ENCODE data around the gene TMEM161A. TPM values are rescaled to one million over a fixed set of nuclear protein-coding genes. Genes with fewer than 3 reads are reported as not detected.
"Not testable (repeated sequence)": the region's sequence is repeated elsewhere in the genome, so short reads cannot be mapped to it uniquely, and the experiment has no call there.

Gene TMEM161A
- total and polyA plus RNA-seq, 2 of the 13 experiments (the other 11 are each of a cell fraction or from before 2014, with no cell fraction given) = 25.9 to 31.4 TPM

GRCh38 chr19:19103167-19103566 is 35.1 kb downstream of the TMEM161A start:
- FAIRE-seq (no peak), ATAC-seq (no peak), DNase-seq (ENCODE audit: low spot score) (no peak)
- Histone ChIP-seq H3K27ac (ENCODE audit: extremely low read length, insufficient read depth, low read length) (peak overlapping the region; percentile 43), H3K9ac (ENCODE audit: insufficient read depth, low read depth, low read length) (0 out of 2 replicates have a peak overlapping the region, but pooled peaks have one; percentile 15), H3K27me3 (ENCODE audit: control insufficient read depth in 1 of 2, insufficient read depth in 2 of 2, low read length in 2 of 2) (no peaks in the 10 kb centered on the region), H3K4me1 (ENCODE audit: insufficient read depth, low read length) (peaks cover 80% of the 10 kb centered on the region), H2AFZ (ENCODE audit: low read length) (no peak overlapping the region), H3K4me3 (replicated peaks in 1 of 3; ENCODE audit: insufficient read depth in 1 of 3, low read depth in 2 of 3, low read length in 3 of 3) (no peak overlapping the region), H4K20me1 (ENCODE audit: insufficient read depth, low read length) (no peaks in the 10 kb centered on the region), H3K79me2 (ENCODE audit: insufficient read depth, low read length) (no peaks in the 10 kb centered on the region), H3K9me3 (ENCODE audit: low read length) (no peaks in the 10 kb centered on the region), H3K36me3 (replicated peaks in 1 of 2; ENCODE audit: control insufficient read depth in 1 of 2, insufficient read depth in 2 of 2, low read length in 2 of 2) (no peaks in the 10 kb centered on the region), H3K4me2 (ENCODE audit: low read depth, low read length) (0 out of 2 replicates have a peak overlapping the region, but pooled peaks have one; percentile 12)
- intact Hi-C loops (cut with micrococcal nuclease; ENCODE audit: unreplicated experiment) = no loop called here
- ChIA-PET CTCF (ENCODE audit: low intra/inter-chr PET ratio, low total read pairs) (no interaction called here), POLR2A (interaction anchor here (1.6 kb wide), 1 partner anchor 13 kb away, joined by 3 read pairs; no protein-coding TSS in a partner anchor)
- WGBS (ENCODE audit: low lambda C conversion rate) = 92% methylated on average over 11 of the region's 11 CpGs
- TF ChIP-seq ZBTB38 (CRISPR knock-in tag; IDR thresholded peaks at IDR 0.05) (0 out of 2 replicates have a peak, but pooled peaks have one; percentile 16), GLMP (CRISPR knock-in tag; IDR thresholded peaks at IDR 0.05; ENCODE audit: borderline replicate concordance) (no peak), THAP11 (CRISPR knock-in tag; IDR thresholded peaks at IDR 0.05) (no peak), ZNF460 (CRISPR knock-in tag; IDR thresholded peaks at IDR 0.05; ENCODE audit: borderline replicate concordance) (peak; percentile 30; the same call in 1 of the 2 replicates)
- in situ Hi-C loops (cut with HindIII; ENCODE audit: extremely low pct_ligation_motif_present, low pct_unique_long_range_greater_than_20kb) = no loop called here
- no TSS peak for BruUV-seq (replicated peaks)

- H3K9me3 ChIP-seq (ENCODE audit: low read length); H3K36me3 ChIP-seq (replicated peaks in 1 of 2; ENCODE audit: control insufficient read depth in 1 of 2, insufficient read depth in 2 of 2, low read length in 2 of 2); FAIRE-seq; H3K27me3 ChIP-seq (ENCODE audit: control insufficient read depth in 1 of 2, insufficient read depth in 2 of 2, low read length in 2 of 2); H4K20me1 ChIP-seq (ENCODE audit: insufficient read depth, low read length); H3K4me2 ChIP-seq (ENCODE audit: low read depth, low read length); H3K79me2 ChIP-seq (ENCODE audit: insufficient read depth, low read length); H3K27ac ChIP-seq (ENCODE audit: extremely low read length, insufficient read depth, low read length); intact Hi-C loops (cut with micrococcal nuclease; ENCODE audit: unreplicated experiment); CTCF ChIA-PET (ENCODE audit: low intra/inter-chr PET ratio, low total read pairs); in situ Hi-C loops (cut with HindIII; ENCODE audit: extremely low pct_ligation_motif_present, low pct_unique_long_range_greater_than_20kb); DNase-seq (ENCODE audit: low spot score); H3K9ac ChIP-seq (ENCODE audit: insufficient read depth, low read depth, low read length); H2AFZ ChIP-seq (ENCODE audit: low read length); H3K4me3 ChIP-seq (replicated peaks in 1 of 3; ENCODE audit: insufficient read depth in 1 of 3, low read depth in 2 of 3, low read length in 3 of 3); ATAC-seq; BruUV-seq (replicated peaks): not testable (repeated sequence)
- POLR2A ChIA-PET = interaction anchor here (0.7 to 1.6 kb wide), 3 partner anchors 13 to 39 kb away, joined by 3 read pairs; partner anchors contain the start of gene SLC25A42
- peaks cover 86% of the 10 kb centered on the region for H3K4me1 ChIP-seq (ENCODE audit: insufficient read depth, low read length)
- WGBS (ENCODE audit: low lambda C conversion rate) = 98% methylated on average over 10 of the region's 10 CpGs
These were observed 35.7 kb downstream of the TMEM161A start for GRCh38 chr19:19102566-19102965.
